OCI-LY3 (cell line): ENCODE results near the gene ZNF143.

Source experiments
- H2AFZ ChIP-seq: fragments of 200-600, 300-600 bp; shearing (Covaris generic); 2 replicates; pipeline ENCODE4 v1.6.0; 2014; ENCODE audit warnings: antibody characterized with exemption, low read depth, low read length
- H3K27ac ChIP-seq: fragments of 200-600, 300-600 bp; sonication (generic); 2 replicates; pipeline ENCODE4 v1.5.1; 2014; ENCODE audit warnings: mild to moderate bottlenecking, low read length, moderate library complexity, mixed read lengths
- H3K27me3 ChIP-seq: fragments of 200-600, 300-600 bp; sonication (generic); 2 replicates; pipeline ENCODE4 v1.6.1; 2014; ENCODE audit warnings: low read depth, low read length, mixed read lengths
- H3K36me3 ChIP-seq: fragments of 200-600, 300-600 bp; sonication (generic); replicated peaks from 2 replicates; pipeline ENCODE3; 2014; ENCODE audit warnings: low read depth, low read length, mixed read lengths
- H3K4me1 ChIP-seq: fragments of 300-600, 200-600 bp; sonication (generic); 2 replicates; pipeline ENCODE4 v1.6.1; 2014; ENCODE audit warnings: low read length, mixed read lengths
- H3K4me2 ChIP-seq: fragments of 200-600, 300-600 bp; sonication (generic); 2 replicates; pipeline ENCODE4 v1.6.1; 2014; ENCODE audit warnings: low read length, mixed read lengths
- H3K4me3 ChIP-seq: fragments of 300-600, 200-600 bp; sonication (generic); 2 replicates; pipeline ENCODE4 v1.5.1; 2014; ENCODE audit warnings: antibody characterized with exemption, mild to moderate bottlenecking, low read length, moderate library complexity
- H3K79me2 ChIP-seq: fragments of 300-600, 200-600 bp; shearing (Covaris generic); 2 replicates; pipeline ENCODE4 v1.6.1; 2014; ENCODE audit warnings: mild to moderate bottlenecking, low read length, mixed read lengths
- H3K9ac ChIP-seq: fragments of 300-600, 200-600 bp; shearing (Covaris generic); 2 replicates; pipeline ENCODE4 v1.6.0; 2014; ENCODE audit warnings: mild to moderate bottlenecking, low read length, moderate library complexity
- H3K9me3 ChIP-seq: fragments of 200-600, 300-600 bp; shearing (Covaris generic); 2 replicates; pipeline ENCODE4 v1.6.1; 2014; ENCODE audit warnings: low read length, mixed read lengths; ENCODE audit not compliant: insufficient read depth
- H4K20me1 ChIP-seq: fragments of 200-600, 300-600 bp; sonication (generic); 2 replicates; pipeline ENCODE4 v1.6.1; 2016; ENCODE audit warnings: low read length, mixed read lengths; ENCODE audit not compliant: insufficient read depth
- EZH2phosphoT487 ChIP-seq: fragments of 200-600 bp; shearing (Covaris generic); IDR thresholded peaks from 2 replicates; pipeline ENCODE4 v1.6.1; 2018; ENCODE audit warnings: antibody characterized with exemption, mixed run types, low read depth
- TF ChIP-seq, protein P1 (sequence below): fragments of 200-600, 300-600 bp; sonication (generic); IDR thresholded peaks from 2 replicates; pipeline ENCODE4 v1.5.1; 2014; ENCODE audit warnings: antibody characterized with exemption, low read length, low read depth

The ZNF143 gene

GRCh38 chr11:9576701-9577381 lies 116.0 kb downstream of the ZNF143 start:
- H3K9me3 ChIP-seq = no peaks in the 10 kb centered on the region
- TF ChIP-seq, protein P1, sequence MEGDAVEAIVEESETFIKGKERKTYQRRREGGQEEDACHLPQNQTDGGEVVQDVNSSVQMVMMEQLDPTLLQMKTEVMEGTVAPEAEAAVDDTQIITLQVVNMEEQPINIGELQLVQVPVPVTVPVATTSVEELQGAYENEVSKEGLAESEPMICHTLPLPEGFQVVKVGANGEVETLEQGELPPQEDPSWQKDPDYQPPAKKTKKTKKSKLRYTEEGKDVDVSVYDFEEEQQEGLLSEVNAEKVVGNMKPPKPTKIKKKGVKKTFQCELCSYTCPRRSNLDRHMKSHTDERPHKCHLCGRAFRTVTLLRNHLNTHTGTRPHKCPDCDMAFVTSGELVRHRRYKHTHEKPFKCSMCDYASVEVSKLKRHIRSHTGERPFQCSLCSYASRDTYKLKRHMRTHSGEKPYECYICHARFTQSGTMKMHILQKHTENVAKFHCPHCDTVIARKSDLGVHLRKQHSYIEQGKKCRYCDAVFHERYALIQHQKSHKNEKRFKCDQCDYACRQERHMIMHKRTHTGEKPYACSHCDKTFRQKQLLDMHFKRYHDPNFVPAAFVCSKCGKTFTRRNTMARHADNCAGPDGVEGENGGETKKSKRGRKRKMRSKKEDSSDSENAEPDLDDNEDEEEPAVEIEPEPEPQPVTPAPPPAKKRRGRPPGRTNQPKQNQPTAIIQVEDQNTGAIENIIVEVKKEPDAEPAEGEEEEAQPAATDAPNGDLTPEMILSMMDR = no peak
- TF ChIP-seq EZH2phosphoT487 = no peak
- peaks cover 69% of the 10 kb centered on the region for H3K36me3 ChIP-seq
- H4K20me1 ChIP-seq = peaks cover 49% of the 10 kb centered on the region
- H3K27me3 ChIP-seq = no peaks in the 10 kb centered on the region
- H3K79me2 ChIP-seq = peaks cover 90% of the 10 kb centered on the region
- peak overlapping the region; percentile 89 for H3K9ac ChIP-seq
- peak overlapping the region; percentile 77 for H3K27ac ChIP-seq
- H3K4me2 ChIP-seq = peak overlapping the region; percentile 91
- no peak overlapping the region for H2AFZ ChIP-seq
- peak overlapping the region; percentile 95 for H3K4me3 ChIP-seq
- H3K4me1 ChIP-seq = peaks cover 27% of the 10 kb centered on the region

- Histone ChIP-seq H3K27me3 (no peaks in the 10 kb centered on the region), H3K9me3 (no peaks in the 10 kb centered on the region), H3K27ac (peak overlapping the region; percentile 77), H3K36me3 (peaks cover 75% of the 10 kb centered on the region), H2AFZ (no peak overlapping the region), H3K9ac (peak overlapping the region; percentile 89), H4K20me1 (peaks cover 49% of the 10 kb centered on the region), H3K4me3 (peak overlapping the region; percentile 95), H3K79me2 (peaks cover 97% of the 10 kb centered on the region), H3K4me1 (peaks cover 21% of the 10 kb centered on the region), H3K4me2 (peak overlapping the region; percentile 91)
- TF ChIP-seq, protein P1 = no peak
- TF ChIP-seq EZH2phosphoT487 = no peak
Measured at GRCh38 chr11:9577556-9577955, 116.7 kb downstream of the ZNF143 start.
